Measurements from ENCODE around the gene PIGP.
"Not testable (repeated sequence)": the region's sequence is repeated elsewhere in the genome, so short reads cannot be mapped to it uniquely, and the experiment has no call there.

Gene PIGP

DNA sequence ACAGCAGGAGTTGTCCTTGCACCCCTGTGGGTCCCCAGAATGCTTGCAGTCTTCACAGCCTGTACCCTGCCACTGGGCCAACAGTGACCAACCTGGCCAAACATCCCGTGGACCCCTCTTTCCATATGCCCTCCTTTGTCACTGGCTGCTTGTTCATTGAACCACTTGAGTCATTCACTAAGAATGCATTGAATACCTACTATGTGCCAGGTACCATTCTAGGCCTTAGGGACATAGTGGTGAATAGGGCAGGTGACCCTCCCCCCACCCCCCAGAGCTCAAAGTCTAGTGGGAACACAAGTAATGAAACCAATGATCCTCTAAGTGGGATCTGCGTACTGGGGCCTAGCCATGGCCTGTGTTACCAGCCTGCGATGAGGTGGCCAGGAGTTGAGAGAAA lies 28.2 kb downstream of the PIGP start:
- no peak for DNase-seq (ENCODE audit: low read depth)

DNA sequence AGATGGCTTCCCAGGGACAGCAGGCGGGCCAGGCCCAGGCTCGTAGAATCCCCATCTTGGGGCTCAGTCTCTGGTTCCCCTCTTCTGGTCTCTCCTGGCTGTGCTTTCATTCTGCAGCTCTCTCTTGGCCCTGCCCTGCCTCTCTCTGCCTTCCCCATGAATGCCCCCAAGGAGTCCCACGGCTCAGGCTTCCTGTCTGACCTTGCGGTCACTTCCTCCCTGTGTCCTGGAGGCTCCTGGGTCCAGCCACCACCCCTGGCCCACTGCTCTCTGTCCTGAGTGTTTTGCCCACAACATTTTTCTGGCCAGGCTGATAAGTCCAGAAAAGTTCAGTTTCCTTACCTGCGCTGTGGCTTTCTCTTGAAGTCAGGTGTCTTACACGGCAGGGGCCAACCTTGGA lies 29.1 kb downstream of the PIGP start:
- DNase-seq (ENCODE audit: low read depth), result no peak

DNA sequence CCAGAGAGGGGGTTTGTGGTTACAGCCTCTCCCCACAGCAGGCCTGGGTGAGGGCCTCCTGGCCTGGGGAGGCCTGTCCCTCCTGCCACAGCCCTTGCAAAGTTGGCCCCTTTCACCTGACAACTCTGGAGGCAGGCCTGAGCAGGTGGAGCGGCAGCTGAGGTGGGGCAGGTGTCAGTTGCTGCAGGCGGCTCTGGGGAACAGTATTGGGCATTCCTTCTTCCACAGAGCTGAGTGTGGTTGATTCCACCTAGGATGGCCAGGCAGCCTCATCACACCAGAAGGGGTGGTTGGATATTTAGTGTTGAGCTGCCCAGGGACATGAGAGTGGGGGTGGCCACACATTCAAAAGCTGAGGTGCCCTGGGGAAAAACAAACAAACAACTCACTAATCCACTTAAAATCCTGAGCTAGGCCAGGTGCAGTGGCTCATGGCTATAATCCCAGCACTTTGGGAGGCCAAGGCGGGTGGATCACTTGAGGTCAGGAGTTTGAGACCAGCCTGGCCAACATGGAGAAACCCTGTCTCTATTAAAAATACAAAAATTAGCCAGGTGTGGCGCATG lies 31.1 kb downstream of the PIGP start:
- DNase-seq (ENCODE audit: low read depth), result no peak

DNA sequence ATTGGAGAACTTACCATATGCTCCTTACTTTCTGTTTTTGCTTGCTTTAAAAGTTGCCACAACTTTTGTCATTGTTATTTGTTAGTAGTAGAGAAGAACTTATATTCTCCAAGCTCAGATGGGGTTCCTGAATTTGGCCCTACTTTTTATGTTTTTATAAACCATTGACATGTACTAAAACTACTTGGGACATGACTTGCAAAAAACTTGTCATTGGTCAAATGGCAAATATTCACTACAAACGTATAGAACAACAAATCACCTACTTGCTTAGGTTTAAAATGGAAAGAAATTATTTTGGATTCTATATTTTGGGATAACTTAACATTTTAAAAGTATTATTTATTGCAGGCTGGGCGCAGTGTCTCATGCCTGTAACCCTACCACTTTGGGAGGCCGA lies 32.7 kb downstream of the PIGP start:
- no peak for DNase-seq (ENCODE audit: low read depth)

DNA sequence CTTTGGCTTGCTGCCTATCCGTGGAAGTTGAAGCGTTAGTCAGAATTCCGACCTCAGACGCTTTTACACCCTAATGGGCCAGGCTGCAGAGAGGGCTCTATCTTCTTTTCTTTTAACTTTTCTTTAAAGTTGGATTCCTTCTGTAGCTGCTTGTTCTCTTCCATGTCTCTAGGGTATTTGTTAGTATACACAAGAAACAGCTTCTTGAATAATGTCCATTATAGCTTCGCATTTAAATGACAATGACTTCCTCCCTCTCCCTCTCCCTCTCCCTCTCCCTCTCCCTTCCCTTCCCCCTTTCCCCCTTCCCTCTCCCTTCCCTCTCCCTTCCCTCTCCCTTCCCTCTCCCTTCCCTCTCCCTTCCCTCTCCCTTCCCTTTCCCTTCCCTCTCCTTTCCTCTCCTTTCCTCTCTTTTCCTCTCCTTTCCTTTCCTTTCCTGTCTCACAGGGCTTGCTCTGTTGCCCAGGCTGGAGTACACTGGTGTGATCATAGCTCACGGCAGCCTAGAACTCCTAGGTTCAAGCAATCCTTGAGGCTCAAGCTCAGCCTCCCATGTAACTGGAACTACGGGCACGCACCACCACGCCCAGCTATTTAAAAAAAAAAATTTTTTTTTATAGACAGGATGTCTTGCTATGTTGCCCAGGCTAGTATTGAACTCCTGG lies 33.3 kb downstream of the PIGP start:
- DNase-seq (ENCODE audit: low read depth), result no peak

DNA sequence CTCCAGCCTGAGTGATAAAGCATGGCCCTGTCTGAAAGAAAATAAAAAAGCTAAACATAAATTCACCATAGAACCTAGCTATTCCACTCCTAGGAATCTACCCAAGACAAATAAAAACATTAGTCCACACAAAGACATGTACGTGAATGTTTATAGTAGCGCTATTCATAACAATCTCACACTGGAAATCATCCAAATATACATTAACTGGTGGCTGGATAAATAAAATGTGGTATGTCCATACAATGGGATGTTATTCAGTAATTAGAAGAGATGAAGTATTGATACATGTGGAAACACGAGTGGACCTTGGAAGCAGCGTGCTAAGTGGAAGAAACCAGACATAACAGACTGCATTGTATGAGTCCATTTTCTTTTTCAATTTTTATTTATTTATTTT lies 36.7 kb downstream of the PIGP start:
- DNase-seq (ENCODE audit: low read depth), result no peak

DNA sequence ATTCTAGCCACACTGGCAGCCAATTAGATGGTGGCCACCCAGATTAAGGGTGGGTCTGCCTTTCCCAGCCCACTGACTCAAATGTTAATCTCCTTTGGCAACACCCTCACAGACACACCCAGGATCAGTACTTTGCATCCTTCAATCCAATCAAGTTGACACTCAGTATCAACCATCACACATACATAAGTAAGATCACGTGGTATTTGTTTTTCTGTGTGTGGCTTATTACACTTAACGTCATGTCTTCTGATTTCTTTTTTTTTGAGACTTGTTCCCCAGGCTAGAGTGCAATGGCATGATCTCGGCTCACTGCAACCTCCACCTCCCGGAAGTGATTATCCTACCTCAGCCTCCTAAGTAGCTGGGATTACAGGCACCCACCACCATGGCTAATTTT lies 38.5 kb downstream of the PIGP start:
- not testable (repeated sequence) for DNase-seq (ENCODE audit: low read depth)

DNA sequence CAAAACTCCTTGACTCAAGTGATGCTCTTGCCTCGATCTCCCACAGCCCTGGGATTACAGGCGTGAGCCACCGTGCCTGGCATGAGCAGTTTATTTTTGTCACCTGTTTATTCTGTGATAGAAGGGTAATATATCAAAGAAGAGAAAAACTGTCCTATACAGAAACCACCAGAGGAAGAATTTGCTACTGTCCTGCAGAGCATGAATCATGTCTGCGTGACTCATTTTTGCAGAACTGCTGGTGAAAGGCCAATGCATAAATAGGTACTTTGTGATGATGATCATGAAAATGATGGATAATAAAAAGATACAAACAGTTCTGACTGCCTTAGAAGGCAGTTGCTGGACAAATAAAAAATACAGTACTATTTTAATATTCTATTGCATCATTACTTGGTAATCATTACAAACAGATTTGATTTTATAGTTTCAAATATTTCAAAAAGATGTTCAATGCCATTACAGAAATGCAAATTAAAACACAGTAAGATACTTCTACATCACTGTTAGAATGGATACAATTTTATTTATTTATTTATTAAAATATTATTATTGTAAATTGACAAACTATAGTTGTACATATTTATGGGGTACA lies 39.9 kb downstream of the PIGP start:
- DNase-seq (ENCODE audit: low read depth), result peak; percentile 31

DNA sequence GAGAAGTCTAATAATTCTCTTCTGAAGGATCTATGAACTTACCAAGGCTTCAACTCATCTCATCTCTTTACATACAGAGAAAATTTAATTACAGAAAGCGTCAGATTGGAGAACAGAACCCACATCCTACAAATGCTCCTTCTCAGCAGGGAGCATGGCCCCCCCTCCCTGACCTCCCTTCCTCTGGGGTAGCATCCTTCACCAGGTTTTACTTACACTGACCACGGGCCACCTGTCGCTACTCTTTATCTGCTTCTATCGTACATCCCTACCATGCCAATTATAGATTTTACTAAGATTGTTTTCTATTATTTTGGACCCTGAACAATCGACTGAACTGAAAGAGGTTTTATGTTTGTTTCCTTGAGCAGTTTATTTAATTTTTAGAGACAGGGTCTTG lies 40.6 kb downstream of the PIGP start:
- DNase-seq (ENCODE audit: low read depth), result no peak

DNA sequence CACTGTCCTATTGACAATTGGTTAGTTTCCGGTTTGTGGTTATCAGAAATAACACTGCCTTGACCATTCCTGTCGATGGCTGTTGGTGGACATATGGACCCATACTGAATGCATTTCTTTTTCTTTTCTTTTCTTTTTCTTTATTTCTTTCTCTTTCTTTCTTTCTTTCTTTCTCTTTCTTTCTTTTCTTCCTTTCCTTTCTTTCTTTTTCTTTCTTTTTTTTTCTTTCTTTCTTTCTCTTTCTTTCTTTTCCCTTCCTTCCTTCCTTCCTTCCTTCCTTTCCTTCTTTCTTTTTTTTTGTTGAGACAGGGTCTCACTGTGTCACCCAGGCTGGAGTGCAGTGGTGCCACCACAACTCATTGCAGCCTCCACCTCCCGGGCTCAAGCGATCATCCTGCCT lies 42.0 kb downstream of the PIGP start:
- no peak for DNase-seq (ENCODE audit: low read depth)

DNA sequence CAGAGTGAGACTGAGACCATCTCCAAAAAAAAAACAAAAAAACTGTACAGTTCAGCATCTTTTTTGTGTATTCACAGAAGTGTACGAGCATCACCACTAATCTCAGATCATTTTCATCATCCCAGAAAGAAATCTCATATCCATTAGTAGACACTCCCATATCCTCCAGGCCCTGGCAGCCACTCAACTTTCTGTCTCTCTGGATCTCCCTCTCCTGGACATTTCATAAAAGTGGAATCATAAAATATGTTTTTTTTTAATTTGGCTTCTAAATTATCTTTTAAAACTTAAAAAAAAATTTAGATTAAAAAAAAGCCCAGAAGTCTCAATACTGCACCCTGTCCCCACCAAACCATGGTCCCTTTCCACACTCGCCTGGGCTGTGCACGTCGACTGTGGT lies 44.3 kb downstream of the PIGP start:
- no peak for DNase-seq (ENCODE audit: low read depth)

DNA sequence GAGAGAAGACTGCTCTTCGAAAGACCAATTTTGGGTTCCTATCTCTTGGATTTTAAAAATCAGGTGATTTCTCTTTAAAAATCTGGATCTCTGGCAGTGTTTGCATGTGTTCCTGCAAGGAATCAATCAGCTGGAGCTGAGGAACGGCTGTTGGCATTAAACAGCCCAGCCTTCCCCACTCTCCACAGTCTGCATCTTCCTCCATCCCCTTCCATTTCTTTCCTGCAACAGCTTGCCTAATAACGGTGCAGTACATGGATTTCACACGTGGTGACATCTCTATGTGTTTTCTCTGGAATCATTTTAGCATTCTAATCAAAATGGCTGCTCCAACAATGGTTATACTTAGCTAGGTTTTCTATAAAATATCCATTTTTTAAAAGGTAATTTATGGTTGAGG lies 46.4 kb downstream of the PIGP start:
- DNase-seq (ENCODE audit: low read depth), result no peak

DNA sequence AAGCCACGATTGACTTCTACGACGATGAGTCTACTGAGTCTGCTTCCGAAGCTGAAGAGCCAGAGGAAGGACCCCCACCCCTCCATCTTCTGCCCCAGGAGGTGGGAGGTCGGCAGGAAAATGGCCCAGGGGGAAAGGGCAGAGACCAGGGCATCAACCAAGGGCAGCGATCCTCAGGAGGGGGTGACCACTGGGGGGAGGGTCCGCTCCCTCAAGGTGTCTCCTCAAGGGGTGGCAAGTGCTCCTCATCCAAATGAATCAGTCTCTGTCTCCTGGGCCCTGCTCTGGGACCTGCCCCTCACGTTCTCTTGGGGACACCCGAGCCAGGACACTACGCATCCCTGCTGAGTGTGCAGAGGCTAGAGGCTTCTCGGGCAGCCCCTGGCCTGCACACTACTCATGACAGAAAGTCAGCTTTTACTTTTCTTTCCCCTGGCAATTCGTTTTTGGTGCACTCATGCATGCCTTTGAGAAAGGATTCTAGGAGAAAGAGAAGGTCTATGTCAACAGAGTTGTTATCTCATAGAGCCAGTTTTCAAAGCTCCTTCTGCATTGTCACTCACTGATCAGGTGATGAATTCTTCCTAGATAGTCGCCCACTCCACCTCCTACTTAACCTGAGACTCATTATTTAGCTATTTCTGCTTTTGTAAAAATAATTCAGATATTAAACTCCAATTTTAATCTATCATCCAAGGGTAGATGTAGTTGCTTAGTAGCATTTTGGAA lies 54.8 kb downstream of the PIGP start:
- no peak for DNase-seq (ENCODE audit: low read depth)

All from non-pigmented ciliary epithelial cell (primary cell).